HS-27A (cell line): Measurements from ENCODE around the gene KLF16.
"Not testable (repeated sequence)": the region's sequence is repeated elsewhere in the genome, so short reads cannot be mapped to it uniquely, and the experiment has no call there.

Experiments used
- DNase-seq: peaks from one replicate; pipeline ENCODE4 v3.0.0-alpha.2; 2012; ENCODE audit warnings: low read depth, missing footprints

Gene KLF16

GRCh38 chr19:1884291-1884718 is 20.9 kb upstream of the KLF16 start:
- no peak for DNase-seq

- no peak for DNase-seq
Observed at GRCh38 chr19:1883784-1884183, 20.4 kb upstream of the KLF16 start.

GRCh38 chr19:1882786-1883692 is 19.7 kb upstream of the KLF16 start:
- DNase-seq, result no peak

- DNase-seq, result no peak
Observed at GRCh38 chr19:1882089-1882785, 18.9 kb upstream of the KLF16 start.

- DNase-seq, result not testable (repeated sequence)
Observed at GRCh38 chr19:1881393-1882088, 18.2 kb upstream of the KLF16 start.

- DNase-seq, result no peak
Observed at GRCh38 chr19:1880611-1881392, 17.4 kb upstream of the KLF16 start.

- not testable (repeated sequence) for DNase-seq
Observed at GRCh38 chr19:1879982-1880381, 16.6 kb upstream of the KLF16 start.

GRCh38 chr19:1878583-1878982 is 15.2 kb upstream of the KLF16 start:
- DNase-seq, result not testable (repeated sequence)

- not testable (repeated sequence) for DNase-seq
Observed at GRCh38 chr19:1877280-1877660, 13.9 kb upstream of the KLF16 start.

GRCh38 chr19:1876496-1877279 is 13.3 kb upstream of the KLF16 start:
- DNase-seq, result not testable (repeated sequence)

GRCh38 chr19:1875646-1876495 is 12.5 kb upstream of the KLF16 start:
- no peak for DNase-seq

GRCh38 chr19:1875265-1875645 is 11.9 kb upstream of the KLF16 start:
- not testable (repeated sequence) for DNase-seq

- no peak for DNase-seq
Observed at GRCh38 chr19:1874554-1875185, 11.3 kb upstream of the KLF16 start.

GRCh38 chr19:1873524-1874473 is 10.4 kb upstream of the KLF16 start:
- no peak for DNase-seq

GRCh38 chr19:1872807-1873523 is 9.6 kb upstream of the KLF16 start:
- no peak for DNase-seq

- DNase-seq, result no peak
Observed at GRCh38 chr19:1871630-1872029, 8.3 kb upstream of the KLF16 start.

GRCh38 chr19:1871140-1871597 is 7.8 kb upstream of the KLF16 start:
- DNase-seq, result no peak

GRCh38 chr19:1868971-1869370 is 5.6 kb upstream of the KLF16 start:
- no peak for DNase-seq
